HG02870 (cell line): ENCODE results near the gene ZNF888.
"Not testable (repeated sequence)": the region's sequence is repeated elsewhere in the genome, so short reads cannot be mapped to it uniquely, and the experiment has no call there.

Experiments used
- ATAC-seq: cut with Tn5 transposase; IDR thresholded peaks from one replicate; pipeline ENCODE4 v1.9.1; 2021; ENCODE audit warnings: mild to moderate bottlenecking, moderate library complexity; ENCODE audit not compliant: unreplicated experiment

ZNF888 gene

DNA sequence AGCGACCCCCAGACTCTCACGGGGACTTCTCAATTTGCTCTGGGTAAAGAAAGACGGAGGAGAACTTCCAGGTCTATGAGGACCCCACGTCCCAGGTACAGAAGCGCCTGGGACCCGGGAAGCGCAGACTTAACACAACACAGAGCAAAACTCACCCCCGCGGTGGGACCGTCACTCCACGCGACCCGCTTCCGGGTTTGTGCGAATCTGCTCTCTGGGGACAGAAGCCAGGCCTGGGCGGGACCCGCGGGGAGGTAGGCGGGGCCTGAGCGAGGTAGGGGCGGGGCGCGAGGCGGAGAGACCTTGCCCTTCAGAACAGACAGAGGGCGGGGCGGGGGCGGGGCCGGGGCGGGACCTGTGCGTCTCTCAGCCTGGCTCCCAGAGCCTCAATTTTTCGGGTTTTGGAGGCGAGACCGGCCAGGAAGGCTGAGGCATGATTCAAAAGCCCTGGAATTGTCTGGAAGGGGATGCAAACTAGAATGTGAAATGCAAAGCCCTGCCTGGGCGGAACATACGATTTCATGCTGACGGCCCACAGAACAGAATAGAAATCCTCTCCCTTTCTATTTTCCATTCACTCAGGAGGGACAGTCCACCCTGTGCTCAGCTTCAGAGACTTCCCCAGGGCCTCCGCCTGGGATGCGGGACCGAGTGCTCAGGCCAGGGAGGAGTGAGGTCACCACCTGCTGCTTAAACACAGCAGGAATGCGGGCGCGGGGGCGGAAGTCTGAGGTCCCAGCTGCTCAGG is 19.3 kb upstream of the ZNF888 start:
- peak; percentile 91 for ATAC-seq

- ATAC-seq = no peak
These were observed 18.7 kb upstream of the ZNF888 start for GRCh38 chr19:52941941-52942385.

DNA sequence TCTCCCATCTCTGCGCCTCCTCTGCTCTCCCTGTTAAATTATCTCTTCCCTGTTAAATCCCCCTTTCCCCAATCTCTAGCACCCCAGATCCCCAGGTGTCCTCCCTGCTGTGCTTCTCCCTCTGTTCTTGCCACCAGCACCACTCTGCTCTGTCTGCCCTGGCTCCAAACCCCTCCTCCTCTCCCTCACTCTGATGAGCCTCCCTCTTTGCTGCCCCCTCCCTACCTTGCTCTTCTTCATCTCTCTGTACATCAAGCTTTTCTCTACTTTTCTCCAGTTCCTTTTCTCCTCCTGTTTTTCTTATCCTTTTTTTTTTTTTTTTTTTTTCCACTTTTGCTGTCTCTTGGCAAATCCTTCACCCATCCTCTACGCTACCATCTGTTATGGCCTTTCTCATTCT is 18.3 kb upstream of the ZNF888 start:
- not testable (repeated sequence) for ATAC-seq

DNA sequence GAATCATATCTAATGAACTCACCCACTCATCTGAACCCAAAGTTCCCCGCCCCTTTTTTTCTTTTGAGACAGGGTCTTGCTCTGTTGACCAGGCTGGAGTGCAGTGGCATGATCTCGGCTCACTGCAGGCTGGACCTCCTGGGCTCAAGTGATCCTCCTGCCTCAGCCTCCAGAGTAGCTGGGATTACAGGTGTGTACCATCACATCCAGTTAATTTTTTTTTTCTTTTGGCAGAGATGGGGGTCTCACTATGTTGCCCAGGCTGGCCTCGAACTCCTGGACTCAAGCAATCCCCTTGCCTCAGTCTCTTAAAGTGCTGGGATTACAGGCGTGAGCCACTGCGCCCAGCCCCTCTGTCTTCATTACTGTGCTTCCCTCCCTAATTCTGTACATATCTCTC is 17.7 kb upstream of the ZNF888 start:
- not testable (repeated sequence) for ATAC-seq

DNA sequence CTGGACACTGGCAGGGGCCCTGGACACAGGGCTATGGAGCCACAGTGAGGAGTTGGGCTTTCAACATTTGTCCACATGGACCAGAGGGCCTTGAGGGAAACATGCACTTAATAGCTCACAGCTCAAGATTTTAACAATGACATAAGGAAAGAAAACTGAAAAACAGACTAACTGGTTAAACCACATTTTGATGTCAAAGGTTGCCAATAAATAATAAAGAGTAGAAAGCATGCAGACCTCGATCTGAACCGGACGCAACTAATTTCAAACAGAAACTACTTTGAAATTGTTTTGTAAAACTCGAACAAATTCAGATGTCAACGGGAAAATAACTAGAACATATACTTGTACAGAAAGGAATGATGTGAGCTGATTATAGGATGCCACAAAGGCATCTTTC is 15.5 kb upstream of the ZNF888 start:
- no peak for ATAC-seq

DNA sequence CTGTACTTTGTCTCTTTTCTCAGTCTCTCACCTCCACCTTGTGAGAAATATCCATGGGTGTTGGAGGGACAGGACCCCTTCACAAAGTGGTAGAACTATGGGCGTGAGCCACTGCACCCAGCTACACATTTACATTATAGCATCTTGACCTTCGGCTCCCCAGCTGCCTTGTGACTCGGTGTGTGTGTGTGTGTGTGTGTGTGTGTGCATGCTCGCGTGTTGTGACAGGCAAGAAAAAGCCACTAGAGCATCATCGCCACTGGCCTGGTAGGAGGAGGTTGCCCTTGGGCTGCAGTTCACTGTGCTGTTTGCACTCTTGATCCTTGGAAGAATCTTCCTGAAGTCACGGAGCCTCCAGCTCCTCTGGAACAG is 13.7 kb upstream of the ZNF888 start:
- no peak for ATAC-seq

DNA sequence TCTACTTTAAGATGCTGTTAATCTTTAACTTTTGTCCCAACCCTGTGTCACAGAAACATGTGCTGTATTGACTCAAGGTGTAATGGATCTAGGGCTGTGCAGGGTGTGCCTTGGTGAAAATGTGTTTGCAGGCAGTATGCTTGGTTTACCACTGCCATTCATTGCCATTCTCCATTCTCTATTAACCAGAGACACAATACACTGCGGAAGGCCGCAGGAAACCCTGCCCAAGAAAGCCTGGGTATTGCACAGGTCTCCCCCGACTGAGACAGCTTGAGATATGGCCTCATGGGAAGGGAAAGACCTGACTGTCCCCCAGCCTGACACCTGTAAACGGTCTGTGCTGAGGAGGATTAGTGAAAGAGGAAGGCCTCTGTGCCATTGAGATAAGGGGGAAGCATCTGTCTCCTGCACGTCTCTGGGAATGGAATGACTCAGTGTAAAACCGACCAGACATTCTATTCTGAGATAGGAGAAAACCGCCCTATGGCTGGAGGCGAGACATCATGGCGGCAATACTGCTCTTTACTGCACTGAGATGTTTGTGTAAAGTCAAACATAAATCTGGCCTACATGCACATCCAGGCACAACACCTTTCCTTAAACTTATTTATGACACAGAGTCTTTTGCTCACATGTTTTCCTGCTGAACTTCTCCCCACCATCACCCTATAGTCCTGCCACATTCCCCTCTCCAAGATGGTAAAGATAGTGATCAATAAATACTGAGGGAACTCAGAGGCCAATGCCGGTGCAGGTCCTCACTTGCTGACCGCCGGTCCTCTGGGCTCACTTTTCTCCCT is 13.1 kb upstream of the ZNF888 start:
- no peak for ATAC-seq

DNA sequence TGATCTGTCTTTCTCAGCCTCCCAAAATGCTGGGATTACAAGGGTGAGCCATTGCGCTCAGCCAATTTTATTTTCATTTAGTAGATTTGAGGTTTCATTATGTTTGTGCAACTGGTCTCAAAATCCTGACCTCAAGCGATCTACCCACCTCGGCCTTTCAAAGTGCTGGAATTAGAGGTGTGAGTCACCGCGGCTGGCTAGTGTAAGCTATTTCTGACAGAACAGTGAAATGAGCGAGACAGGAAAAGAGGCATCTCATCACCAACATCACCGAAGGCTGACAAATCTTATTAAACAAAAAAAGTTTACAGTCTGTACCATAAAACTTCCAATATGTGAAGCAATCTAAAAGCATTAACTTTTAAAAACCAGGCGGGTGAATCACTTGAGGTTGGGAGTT is 12.2 kb upstream of the ZNF888 start:
- ATAC-seq = no peak

DNA sequence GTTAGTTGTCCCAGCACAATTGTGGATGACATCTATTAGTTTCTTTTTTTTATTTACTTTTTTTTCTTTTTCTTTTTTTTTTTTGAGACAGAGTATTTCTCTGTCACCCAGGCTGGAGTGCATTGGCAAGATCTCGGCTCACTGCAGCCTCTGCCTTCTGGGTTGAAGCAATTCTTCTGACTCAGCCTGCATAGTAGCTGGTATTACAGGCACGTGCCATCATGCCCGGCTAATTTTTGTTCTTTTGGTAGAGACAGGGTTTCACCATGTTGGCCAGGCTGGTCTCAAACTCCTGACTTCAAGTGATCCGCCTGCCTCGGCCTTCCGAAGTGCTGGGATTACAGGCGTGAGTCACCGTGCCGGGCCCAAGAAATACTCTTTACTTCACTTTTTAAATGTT is 1.4 kb upstream of the ZNF888 start:
- not testable (repeated sequence) for ATAC-seq

DNA sequence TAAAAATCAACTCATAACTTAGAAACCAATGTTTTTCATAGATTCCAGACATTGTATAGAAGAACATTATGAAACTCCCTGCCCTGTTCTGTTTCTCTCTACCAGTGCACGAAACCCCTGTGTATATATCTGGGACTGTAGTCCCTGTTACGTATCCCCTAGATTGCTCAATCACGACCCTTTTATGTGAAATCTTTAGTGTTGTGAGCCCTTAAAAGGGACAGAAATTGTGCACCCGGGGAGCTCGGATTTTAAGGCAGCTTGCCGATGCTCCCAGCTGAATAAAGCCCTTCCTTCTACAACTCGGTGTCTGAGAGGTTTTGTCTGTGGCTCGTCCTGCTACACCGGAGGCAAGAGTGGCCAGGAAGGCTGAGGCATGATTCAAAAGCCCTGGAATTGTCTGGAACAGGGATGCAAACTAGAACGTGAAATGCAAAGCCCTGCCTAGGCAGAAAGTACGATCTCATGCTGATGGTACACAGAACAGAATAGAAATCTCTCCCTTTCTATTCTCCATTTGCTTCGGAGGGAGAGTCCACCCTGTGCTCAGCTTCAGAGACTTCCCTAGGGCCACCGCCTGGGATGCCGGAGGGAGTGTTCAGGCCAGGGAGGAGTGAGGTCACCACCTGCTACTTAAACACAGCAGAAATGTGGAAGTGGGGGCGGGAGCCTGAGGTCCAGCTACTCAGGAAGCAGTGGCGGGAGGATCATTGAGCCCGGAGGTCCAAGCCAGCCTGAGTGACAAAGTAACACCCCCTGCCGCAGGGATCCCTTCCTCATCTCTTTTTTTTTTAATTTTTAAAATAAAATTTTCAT is 758 bp upstream of the ZNF888 start:
- no peak for ATAC-seq

DNA sequence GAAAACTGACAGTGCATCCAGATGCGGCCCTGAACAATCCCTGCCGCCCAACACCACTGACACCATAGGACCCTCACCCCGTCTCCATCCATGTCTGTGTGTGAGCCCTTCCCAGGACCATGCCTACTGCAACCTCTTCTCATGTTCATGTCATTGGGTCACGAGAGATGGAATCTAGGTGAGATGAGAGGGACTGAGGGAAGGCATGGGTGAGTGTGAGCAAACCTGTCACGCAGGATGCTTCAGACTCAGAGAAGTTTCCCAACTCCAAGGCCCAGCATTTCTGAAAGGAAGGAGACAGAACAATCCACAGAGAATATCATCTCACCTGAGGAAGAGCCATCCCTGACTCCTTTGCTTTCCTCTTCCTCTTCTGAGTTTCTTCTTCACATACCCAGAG is 5.7 kb downstream of the ZNF888 start:
- no peak for ATAC-seq

GRCh38 chr19:52910648-52911047 is 12.6 kb downstream of the ZNF888 start:
- no peak for ATAC-seq

GRCh38 chr19:52904052-52904780 is 19.0 kb downstream of the ZNF888 start:
- ATAC-seq = not testable (repeated sequence)

- ATAC-seq = no peak
These were observed 21.4 kb downstream of the ZNF888 start for GRCh38 chr19:52901842-52902241.

- ATAC-seq = not testable (repeated sequence)
These were observed 24.6 kb downstream of the ZNF888 start for GRCh38 chr19:52898596-52898995.

GRCh38 chr19:52898101-52898500 is 25.1 kb downstream of the ZNF888 start:
- ATAC-seq = no peak

- ATAC-seq = peak; percentile 91
These were observed 25.9 kb downstream of the ZNF888 start, which contains the start of gene ZNF320 for GRCh38 chr19:52897138-52897935. TSS of gene ZNF320 (minus strand) at chr19:52897635. CDS start at chr19:52890255, 7,380 bp downstream.

- ATAC-seq = no peak
These were observed 26.6 kb downstream of the ZNF888 start for GRCh38 chr19:52896431-52897137.

DNA sequence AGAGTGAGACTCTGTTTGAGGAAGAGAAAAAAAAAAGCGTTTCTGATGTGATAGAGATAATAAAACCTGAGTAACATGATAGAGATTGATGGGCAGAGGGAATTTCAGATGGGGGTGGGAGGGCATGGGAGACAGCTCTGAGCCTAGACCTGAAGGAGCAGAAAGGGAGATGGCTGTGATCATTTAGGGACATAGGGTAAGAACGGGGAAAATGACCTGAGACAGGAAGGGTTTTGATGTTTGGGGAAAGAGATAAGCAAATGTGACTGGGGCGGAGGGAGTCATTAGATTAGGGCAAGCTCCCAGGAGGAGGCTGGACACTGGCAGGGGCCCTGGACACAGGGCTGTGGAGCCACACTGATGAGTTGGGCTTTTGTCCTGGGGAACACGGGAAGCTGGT is 31.9 kb downstream of the ZNF888 start:
- no peak for ATAC-seq
